Stimulated activated CD8-positive, alpha-beta memory T cell treated with anti-CD3 and anti-CD28 coated beads, Interleukin-12 subunit alpha, Interleukin-12 subunit beta, amount 100 ng/mL, for 4 hours (primary cell): ENCODE measurements around the gene SORL1.
"Not testable (repeated sequence)": the region's sequence is repeated elsewhere in the genome, so short reads cannot be mapped to it uniquely, and the experiment has no call there.

Source experiments
- DNase-seq: peaks from one replicate; pipeline ENCODE4 v3.0.0-alpha.2; 2020; ENCODE audit warnings: low read depth

Gene SORL1

GRCh38 chr11:121626980-121627379 lies 174.9 kb downstream of the SORL1 start:
- DNase-seq = no peak

DNA sequence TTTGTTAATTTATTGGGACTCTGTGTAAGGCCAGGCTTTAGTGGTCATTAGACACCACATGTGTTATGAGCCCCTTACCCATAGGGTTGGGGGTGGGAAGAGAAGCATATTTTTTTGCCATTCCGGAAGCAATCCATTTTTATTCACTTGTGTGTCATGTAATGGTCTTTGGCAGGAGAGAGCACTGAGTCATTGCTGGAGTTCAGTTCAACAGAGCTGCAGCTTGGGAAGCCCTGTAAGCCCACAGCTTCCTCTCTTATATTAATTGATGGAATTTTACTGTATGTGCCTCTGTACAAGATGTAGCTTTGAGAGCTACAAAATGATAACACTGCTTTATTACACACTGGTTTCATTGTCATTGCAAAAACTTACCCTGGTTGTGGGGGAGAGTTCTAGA lies 177.9 kb downstream of the SORL1 start:
- no peak for DNase-seq

DNA sequence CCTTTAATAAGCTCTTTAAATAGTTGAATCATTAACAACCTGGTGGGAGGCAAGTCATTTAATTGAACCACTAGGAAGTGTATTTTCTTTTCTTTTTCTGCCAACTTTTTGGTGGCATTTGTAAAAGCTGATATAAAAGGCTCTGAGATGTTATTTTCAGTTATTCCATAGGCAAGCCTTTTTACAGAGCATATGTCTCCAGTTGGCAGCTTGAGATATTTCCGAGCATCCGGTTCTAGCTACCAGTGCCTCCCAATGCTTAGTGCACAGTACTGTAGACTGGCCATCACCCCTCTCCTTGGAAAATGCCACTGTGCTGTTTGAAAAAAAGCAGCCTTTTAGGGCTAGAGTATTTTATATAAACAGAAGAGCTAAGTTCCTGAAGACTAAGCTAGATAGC lies 179.3 kb downstream of the SORL1 start:
- DNase-seq = no peak

GRCh38 chr11:121634273-121634672 lies 182.2 kb downstream of the SORL1 start:
- no peak for DNase-seq

- DNase-seq = no peak
Measured at GRCh38 chr11:121634889-121635288, 182.8 kb downstream of the SORL1 start.

GRCh38 chr11:121636081-121636799 lies 184.1 kb downstream of the SORL1 start:
- no peak for DNase-seq

DNA sequence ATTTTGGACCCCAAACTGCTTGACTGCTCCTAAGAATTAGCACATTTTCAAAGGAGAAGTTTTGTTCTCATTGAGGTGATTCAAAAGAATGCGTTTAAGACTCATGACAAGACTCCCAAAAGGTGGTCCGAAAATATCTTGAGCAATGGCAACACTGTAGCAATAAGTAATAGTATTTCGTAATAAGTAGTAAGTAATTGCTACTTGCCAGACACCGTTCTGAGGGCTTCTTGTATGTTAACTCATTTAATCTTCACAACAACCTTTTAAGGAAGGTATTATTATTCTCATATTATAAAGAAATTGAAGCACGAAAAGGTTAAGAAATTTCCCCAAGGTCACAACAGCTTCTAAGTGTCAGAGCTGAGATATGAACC lies 184.7 kb downstream of the SORL1 start:
- no peak for DNase-seq

DNA sequence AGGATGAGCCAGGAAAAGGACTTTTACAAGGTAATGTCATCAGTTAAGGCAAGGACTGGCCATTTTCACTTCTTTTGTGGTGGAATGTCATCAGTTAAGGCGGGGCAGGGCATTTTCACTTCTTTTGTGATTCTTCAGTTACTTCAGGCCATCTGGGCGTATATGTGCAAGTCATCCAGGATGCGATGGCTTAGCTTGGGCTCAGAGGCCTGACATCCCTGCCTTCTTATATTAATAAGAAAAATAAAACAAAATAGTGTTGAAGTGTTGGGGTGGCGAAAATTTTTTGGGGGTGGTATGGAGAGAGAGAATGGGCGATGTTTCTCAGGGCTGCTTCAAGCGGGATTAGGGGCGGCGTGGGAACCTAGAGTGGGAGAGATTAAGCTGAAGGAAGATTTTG lies 185.5 kb downstream of the SORL1 start:
- DNase-seq = not testable (repeated sequence)

- DNase-seq = no peak
Measured at GRCh38 chr11:121643479-121644186, 191.5 kb downstream of the SORL1 start.

DNA sequence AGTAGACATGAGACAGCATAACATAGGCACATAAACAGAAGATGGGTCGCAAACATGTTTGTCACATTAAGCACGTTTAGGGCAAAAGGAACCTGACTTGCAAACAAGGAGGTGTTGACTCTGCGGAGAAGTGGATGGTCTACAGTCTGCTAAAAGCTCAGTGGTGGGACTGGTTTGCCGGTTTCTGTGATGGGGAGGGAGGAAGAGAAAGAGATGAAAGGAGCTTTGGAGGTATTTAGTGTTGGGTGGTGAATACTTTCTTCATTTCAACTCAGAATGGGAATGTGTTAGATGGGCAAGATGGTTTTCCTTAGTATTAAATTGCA lies 192.0 kb downstream of the SORL1 start:
- DNase-seq = no peak

DNA sequence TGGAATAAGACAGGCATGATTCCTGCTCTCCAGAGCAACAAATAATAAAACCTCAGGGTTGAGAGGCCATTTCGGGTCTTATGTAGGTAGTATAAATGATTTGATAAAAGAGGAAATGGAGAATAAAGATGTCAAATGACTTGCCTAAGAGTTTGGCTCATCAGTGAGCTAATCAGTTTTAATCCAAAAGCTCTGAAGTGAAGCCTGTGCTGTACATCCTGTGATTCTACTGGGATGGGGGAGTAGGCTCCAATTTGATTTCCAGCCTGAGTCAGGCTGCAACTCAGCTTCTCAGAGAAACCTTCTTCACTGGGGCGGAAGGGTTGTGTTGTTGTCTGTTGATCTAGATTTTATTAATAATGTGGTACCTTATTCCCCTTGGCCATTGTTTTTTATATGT lies 192.9 kb downstream of the SORL1 start:
- DNase-seq = no peak

- no peak for DNase-seq
Measured at GRCh38 chr11:121645596-121645995, 193.5 kb downstream of the SORL1 start.

DNA sequence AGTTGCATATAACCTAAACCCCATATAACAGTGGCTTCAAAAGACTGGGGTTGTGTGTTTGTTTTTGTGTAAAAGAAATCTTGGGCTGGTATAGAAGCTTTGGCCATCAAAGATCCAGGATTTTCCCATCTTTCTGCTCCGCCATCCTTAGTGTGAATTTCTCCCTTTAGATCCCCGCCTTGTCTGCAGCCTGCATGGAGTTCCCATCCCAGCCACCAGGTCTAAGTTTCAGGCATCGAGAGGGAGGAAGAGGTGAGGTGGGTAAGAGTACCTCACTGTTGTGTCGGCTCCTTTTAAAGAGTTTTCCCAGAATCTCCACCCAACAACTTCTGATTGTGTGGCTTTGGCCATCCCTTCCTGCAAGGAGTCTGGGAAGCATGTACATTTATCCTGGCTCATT lies 196.2 kb downstream of the SORL1 start:
- DNase-seq = no peak

GRCh38 chr11:121649798-121650197 lies 197.7 kb downstream of the SORL1 start:
- no peak for DNase-seq

- no peak for DNase-seq
Measured at GRCh38 chr11:121650351-121651256, 198.5 kb downstream of the SORL1 start.

- no peak for DNase-seq
Measured at GRCh38 chr11:121651257-121651605, 199.1 kb downstream of the SORL1 start.

DNA sequence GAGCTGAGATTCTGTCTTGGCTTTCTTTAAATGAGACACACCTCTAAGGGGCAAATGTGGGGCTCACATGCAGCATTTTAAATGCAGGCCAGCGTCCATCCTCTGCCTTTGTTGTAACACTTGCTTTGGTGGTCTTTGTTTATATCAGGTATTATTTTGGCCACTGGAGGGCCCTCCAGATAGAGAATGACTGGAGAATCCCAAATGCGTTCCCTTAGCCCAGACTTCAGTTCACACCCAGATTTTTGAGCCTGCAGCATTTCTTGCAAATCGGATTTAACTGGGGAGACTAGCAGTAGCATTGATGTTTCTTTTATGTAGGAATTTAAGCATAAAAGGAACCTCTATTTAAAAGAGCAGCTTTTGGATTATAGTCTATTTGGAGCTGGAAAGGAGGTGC lies 200.9 kb downstream of the SORL1 start:
- no peak for DNase-seq

- DNase-seq = no peak
Measured at GRCh38 chr11:121654259-121654842, 202.2 kb downstream of the SORL1 start.

- no peak for DNase-seq
Measured at GRCh38 chr11:121654843-121655536, 202.9 kb downstream of the SORL1 start.

DNA sequence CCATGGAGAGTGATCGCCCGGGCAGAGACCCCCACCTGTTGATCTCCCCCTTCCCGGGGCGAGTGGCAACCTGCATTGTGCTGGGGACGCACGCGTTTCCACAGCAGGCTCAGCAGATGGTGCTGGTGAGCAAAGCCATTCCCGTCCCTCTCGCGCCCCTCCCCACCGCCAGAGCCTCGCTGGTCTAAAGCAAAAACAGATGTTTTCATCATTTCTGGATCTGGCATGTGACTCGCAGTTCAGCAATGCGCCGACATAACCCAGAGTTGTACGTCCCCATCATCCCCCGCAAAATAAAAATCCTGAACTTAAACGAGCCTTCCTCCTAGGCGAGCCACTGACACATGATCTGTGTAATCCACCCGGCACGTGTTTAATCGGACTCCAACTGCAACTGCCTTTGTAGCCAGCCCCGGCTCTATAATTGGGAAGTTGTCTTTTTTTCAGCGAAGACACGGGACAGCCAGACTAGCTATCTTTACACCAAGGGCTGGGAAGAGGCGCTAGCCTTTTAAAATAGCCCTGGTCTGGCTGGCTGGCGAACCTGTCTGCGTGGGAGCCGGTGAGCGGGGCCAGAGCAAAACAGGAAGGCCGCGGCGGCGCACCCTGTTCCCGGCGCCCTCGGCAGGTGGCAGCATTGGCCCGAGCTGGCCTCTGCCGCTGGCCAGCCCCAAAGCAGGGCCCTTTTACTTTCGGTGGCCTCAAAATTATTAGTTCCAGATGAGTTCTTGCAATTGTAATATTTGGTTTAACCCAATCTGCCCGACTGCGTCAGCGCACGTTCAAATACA lies 203.6 kb downstream of the SORL1 start:
- peak; percentile 50 for DNase-seq
